Activated CD4-positive, alpha-beta T cell treated with anti-CD3 and anti-CD28 coated beads for 36 hours (primary cell): ENCODE results near the gene DIAPH1. TPM values are rescaled to one million over a fixed set of nuclear protein-coding genes. Genes with fewer than 3 reads are reported as not detected.
A peak's percentile ranks its signal among the peaks of the same experiment; 100 is the strongest.

ENCODE experiments used
- ATAC-seq: fragments of 200-7000 bp; cut with Tn5 transposase; one replicate; pipeline ENCODE4 v1.10.0; 2021; ENCODE audit warnings: mild to moderate bottlenecking, moderate library complexity
- CTCF ChIA-PET: fragments of 350-600 bp; sonication (Branson Sonifier 250); formaldehyde crosslinking; loops from one replicate; lab custom pipeline; 2021; ENCODE audit warnings: antibody characterized with exemption; lab: Charles Lee
- POLR2A ChIA-PET: fragments of 350-600 bp; sonication (Branson Sonifier 250); formaldehyde crosslinking; loops from one replicate; lab custom pipeline; 2021; ENCODE audit warnings: antibody characterized with exemption, inconsistent platforms; lab: Charles Lee
- DNase-seq: peaks from one replicate; pipeline ENCODE4 v3.0.0-alpha.2; 2020
- H3K27ac Mint-ChIP-seq: one replicate; pipeline ENCODE4 v1.8.0; 2021; ENCODE audit warnings: mixed read lengths
- H3K27me3 Mint-ChIP-seq: one replicate; pipeline ENCODE4 v1.8.0; 2021; ENCODE audit warnings: mixed read lengths
- H3K36me3 Mint-ChIP-seq: one replicate; pipeline ENCODE4 v1.8.0; 2021; ENCODE audit warnings: low read depth, mixed read lengths
- H3K4me1 Mint-ChIP-seq: one replicate; pipeline ENCODE4 v1.8.0; 2021; ENCODE audit warnings: mixed read lengths
- H3K4me3 Mint-ChIP-seq: one replicate; pipeline ENCODE4 v1.8.0; 2021; ENCODE audit warnings: mild to moderate bottlenecking, moderate library complexity, mixed read lengths
- H3K9me3 Mint-ChIP-seq: one replicate; pipeline ENCODE4 v1.8.0; 2021; ENCODE audit warnings: low read depth, mixed read lengths
- intact Hi-C, 2 experiments: fragments of 100-400 bp; cut with DNase I in 1 of 2; cut with micrococcal nuclease in 1 of 2; formaldehyde crosslinking; loops; one replicate each; pipeline versions ENCODE4 v1.14.2 to v1.15.1; 2022 to 2024; cut with DNase I, micrococcal nuclease
- total RNA-seq, 2 experiments: library from RNA; stranded (reverse); gene quantifications; one replicate each; pipeline ENCODE4 v1.2.3, GENCODE V29; 2021

The DIAPH1 gene
- total RNA-seq, 2 experiments from 2014 or later = 185 to 212 TPM

- DNase-seq (peak; percentile 40), ATAC-seq (peak; percentile 28)
- ChIA-PET CTCF (interaction anchor here (0.8 to 2.0 kb wide), 10 partner anchors 9 to 116 kb away, joined by 3 to 9 read pairs (median 4); partner anchors contain the start of genes PCDHGA12 and PCDHGC4), POLR2A (no interaction called here)
- Mint-ChIP-seq H3K27me3 (peaks cover 53% of the 10 kb centered on the region), H3K4me1 (peaks cover 28% of the 10 kb centered on the region), H3K9me3 (no peaks in the 10 kb centered on the region), H3K4me3 (peak overlapping the region; percentile 82), H3K36me3 (no peaks in the 10 kb centered on the region), H3K27ac (no peak overlapping the region)
- intact Hi-C loops = loop anchor here (1.0 to 5.0 kb wide), 4 partner anchors 36 to 54 kb away; partner anchors contain the start of genes PCDHGA11 (in 1 of the 2) and PCDHGA12 (in 1 of the 2)
Measured at GRCh38 chr5:141476132-141476911, 142.5 kb downstream of the DIAPH1 start.

GRCh38 chr5:141475625-141476131 is 143.1 kb downstream of the DIAPH1 start, which contains the start of gene PCDHGC3:
PCDHGC3 (plus strand) TSS chr5:141475966; CDS start chr5:141476117, 151 bp downstream.
- peak within 1 kb of the TSS; percentile 82 for H3K4me3 Mint-ChIP-seq
- CTCF ChIA-PET = interaction anchor here (1.0 to 2.4 kb wide), 9 partner anchors 9 to 88 kb away, joined by 3 to 11 read pairs (median 4); partner anchors contain the start of genes PCDHGA12 and PCDHGC4
- peak; percentile 79 for DNase-seq
- POLR2A ChIA-PET = no interaction called here
- peak within 1 kb of the TSS; percentile 37 for H3K27ac Mint-ChIP-seq
- no peaks in the 10 kb centered on the region for H3K9me3 Mint-ChIP-seq
- ATAC-seq = peak; percentile 97
- H3K4me1 Mint-ChIP-seq = peaks cover 28% of the 10 kb centered on the region
- intact Hi-C loops = loop anchor here (1.0 to 5.0 kb wide), 6 partner anchors 37 to 89 kb away; partner anchors contain the start of genes PCDHGA11 (in 1 of the 2) and PCDHGA12 (in 1 of the 2)
- peaks cover 47% of the 10 kb centered on the region for H3K27me3 Mint-ChIP-seq
- H3K36me3 Mint-ChIP-seq = no peaks in the 10 kb centered on the region

GRCh38 chr5:141465351-141465750 is 153.4 kb downstream of the DIAPH1 start:
- DNase-seq (no peak), ATAC-seq (no peak)
- H3K4me3 Mint-ChIP-seq = no peak overlapping the region
- H3K27ac Mint-ChIP-seq = no peak overlapping the region
- H3K9me3 Mint-ChIP-seq = peaks cover 5% of the 10 kb centered on the region
- POLR2A ChIA-PET = no interaction called here
- no peaks in the 10 kb centered on the region for H3K36me3 Mint-ChIP-seq
- intact Hi-C loops = no loop called here
- CTCF ChIA-PET = interaction anchor here (1.1 to 1.9 kb wide), 5 partner anchors 20 to 102 kb away, joined by 3 to 5 read pairs (median 3); partner anchors contain the start of gene PCDHGA10
- H3K27me3 Mint-ChIP-seq = peaks cover 16% of the 10 kb centered on the region
- no peaks in the 10 kb centered on the region for H3K4me1 Mint-ChIP-seq

Other genes starting within 250 kb of the DIAPH1 start
- not detected for gene PCDHGB3, start 248.8 kb downstream of the DIAPH1 start, total RNA-seq
- gene PCDHGA6, start 245.1 kb downstream of the DIAPH1 start, total RNA-seq = under 1 TPM; 0.05 to 0.14 TPM
- gene PCDHGA7, start 236.3 kb downstream of the DIAPH1 start, total RNA-seq = not detected
- under 1 TPM in 1 of 2 experiments, not detected in 1; 0.09 TPM for gene PCDHGB4, start 231.3 kb downstream of the DIAPH1 start, total RNA-seq
- gene PCDHGA8, start 226.4 kb downstream of the DIAPH1 start, total RNA-seq = not detected
- under 1 TPM; 0.05 to 0.09 TPM for gene PCDHGB5, start 221.1 kb downstream of the DIAPH1 start, total RNA-seq
- gene PCDHGA9, start 216.2 kb downstream of the DIAPH1 start, total RNA-seq = under 1 TPM in 1 of 2 experiments, not detected in 1; 0.09 TPM
- gene PCDHGB6, start 211.0 kb downstream of the DIAPH1 start, total RNA-seq = not detected
- gene PCDHGA10, start 206.0 kb downstream of the DIAPH1 start, total RNA-seq = under 1 TPM in 1 of 2 experiments, not detected in 1; 0.07 TPM
- not detected for gene PCDHGB7, start 201.3 kb downstream of the DIAPH1 start, total RNA-seq
- gene PCDHGA11, start 197.9 kb downstream of the DIAPH1 start, total RNA-seq = under 1 TPM in 1 of 2 experiments, not detected in 1; 0.07 TPM
- gene PCDHGA12, start 188.5 kb downstream of the DIAPH1 start, total RNA-seq = under 1 TPM; 0.07 to 0.09 TPM
- gene PCDHGC3, start 143.0 kb downstream of the DIAPH1 start, total RNA-seq = under 1 TPM; 0.16 to 0.34 TPM
- gene PCDHGC4, start 134.0 kb downstream of the DIAPH1 start, total RNA-seq = not detected
- not detected for gene PCDHGC5, start 129.9 kb downstream of the DIAPH1 start, total RNA-seq
- 10 to 100 TPM; 85.9 to 88.6 TPM for gene HDAC3, start 17.8 kb upstream of the DIAPH1 start, total RNA-seq
- gene RELL2, start 18.0 kb upstream of the DIAPH1 start, total RNA-seq = 10 to 100 TPM; 24.3 to 27.8 TPM
- 10 to 100 TPM; 28.2 to 32.9 TPM for gene FCHSD1, start 32.4 kb upstream of the DIAPH1 start, total RNA-seq
- 1 to 10 TPM; 3.2 TPM for gene ARAP3, start 63.2 kb upstream of the DIAPH1 start, total RNA-seq